ENCODE measurements around the gene NEK6.
A peak's percentile ranks its signal among the peaks of the same experiment; 100 is the strongest.

NEK6 gene

GRCh38 chr9:124344291-124345050 lies 86.7 kb downstream of the NEK6 start:
- Histone ChIP-seq H3K36me3 (peaks cover 5% of the 10 kb centered on the region; the same call in 1 of the 2 replicates), H3K27me3 (no peaks in the 10 kb centered on the region), H3K9me3 (no peaks in the 10 kb centered on the region), H3K4me3 (ENCODE audit: low read depth, low read length) (no peak overlapping the region), H3K4me1 (peaks cover 13% of the 10 kb centered on the region)
- DNase-seq, result no peak
- no peak for TF ChIP-seq CTCF (IDR thresholded peaks at IDR 0.05; ENCODE audit: low read depth, low read length)

- Histone ChIP-seq H3K27me3 (no peaks in the 10 kb centered on the region), H3K4me1 (peaks cover 13% of the 10 kb centered on the region), H3K9me3 (no peaks in the 10 kb centered on the region), H3K36me3 (peaks cover 5% of the 10 kb centered on the region; the same call in 1 of the 2 replicates), H3K4me3 (ENCODE audit: low read depth, low read length) (no peak overlapping the region)
- DNase-seq, result no peak
- TF ChIP-seq CTCF (IDR thresholded peaks at IDR 0.05; ENCODE audit: low read depth, low read length), result no peak
These were observed 87.3 kb downstream of the NEK6 start for GRCh38 chr9:124345063-124345462.

- no peak for DNase-seq
- Histone ChIP-seq H3K4me1 (peaks cover 13% of the 10 kb centered on the region), H3K9me3 (no peaks in the 10 kb centered on the region), H3K4me3 (ENCODE audit: low read depth, low read length) (no peak overlapping the region), H3K27me3 (no peaks in the 10 kb centered on the region), H3K36me3 (peaks cover 5% of the 10 kb centered on the region; the same call in 1 of the 2 replicates)
- TF ChIP-seq CTCF (IDR thresholded peaks at IDR 0.05; ENCODE audit: low read depth, low read length), result no peak
These were observed 88.1 kb downstream of the NEK6 start for GRCh38 chr9:124345751-124346281.

- Histone ChIP-seq H3K36me3 (peaks cover 6% of the 10 kb centered on the region), H3K9me3 (no peaks in the 10 kb centered on the region), H3K27me3 (no peaks in the 10 kb centered on the region), H3K4me3 (ENCODE audit: low read depth, low read length) (no peak overlapping the region), H3K4me1 (peaks cover 13% of the 10 kb centered on the region)
- no peak for TF ChIP-seq CTCF (IDR thresholded peaks at IDR 0.05; ENCODE audit: low read depth, low read length)
- peak; percentile 9 for DNase-seq
These were observed 88.8 kb downstream of the NEK6 start for GRCh38 chr9:124346347-124347163.

GRCh38 chr9:124347206-124347967 lies 89.6 kb downstream of the NEK6 start:
- Histone ChIP-seq H3K27me3 (no peaks in the 10 kb centered on the region), H3K36me3 (peaks cover 13% of the 10 kb centered on the region), H3K4me3 (ENCODE audit: low read depth, low read length) (no peak overlapping the region), H3K9me3 (no peaks in the 10 kb centered on the region), H3K4me1 (peaks cover 13% of the 10 kb centered on the region)
- TF ChIP-seq CTCF (IDR thresholded peaks at IDR 0.05; ENCODE audit: low read depth, low read length), result no peak
- DNase-seq, result peak; percentile 42

Data from BE2C (cell line).